NCI-H446 (cell line): Measurements from ENCODE around the gene TMEM14A.
"Not testable (repeated sequence)": the region's sequence is repeated elsewhere in the genome, so short reads cannot be mapped to it uniquely, and the experiment has no call there.

ENCODE experiments used
- DNase-seq, 2 experiments: peaks; one replicate each; lab custom pipeline; 2025; lab: John Stamatoyannopoulos, UW

TMEM14A gene

GRCh38 chr6:52670502-52671409 lies at the start of gene TMEM14A:
TMEM14A (plus strand) TSS chr6:52671113; CDS start chr6:52677103, 5,990 bp downstream.
- peak; percentile 80 to 93 for DNase-seq

- no peak for DNase-seq
These were observed 49.3 kb upstream of the TMEM14A start for GRCh38 chr6:52621631-52622030.

- no peak for DNase-seq
These were observed 48.1 kb upstream of the TMEM14A start for GRCh38 chr6:52622810-52623209.

GRCh38 chr6:52632011-52632410 lies 38.9 kb upstream of the TMEM14A start:
- DNase-seq: no peak

GRCh38 chr6:52634211-52634610 lies 36.7 kb upstream of the TMEM14A start:
- DNase-seq: no peak

GRCh38 chr6:52635049-52635577 lies 35.8 kb upstream of the TMEM14A start:
- DNase-seq: no peak

- DNase-seq: no peak
These were observed 34.1 kb upstream of the TMEM14A start for GRCh38 chr6:52636830-52637229.

- DNase-seq: no peak
These were observed 31.4 kb upstream of the TMEM14A start for GRCh38 chr6:52639493-52639892.

GRCh38 chr6:52640170-52640569 lies 30.7 kb upstream of the TMEM14A start:
- DNase-seq: no peak

- DNase-seq: no peak
These were observed 30.0 kb upstream of the TMEM14A start for GRCh38 chr6:52640916-52641315.

- no peak for DNase-seq
These were observed 29.5 kb upstream of the TMEM14A start for GRCh38 chr6:52641388-52641787.

- DNase-seq: no peak
These were observed 29.1 kb upstream of the TMEM14A start for GRCh38 chr6:52641826-52642225.

- no peak for DNase-seq
These were observed 28.5 kb upstream of the TMEM14A start for GRCh38 chr6:52642368-52642767.

GRCh38 chr6:52643158-52643557 lies 27.8 kb upstream of the TMEM14A start:
- DNase-seq: no peak

- DNase-seq: no peak
These were observed 26.7 kb upstream of the TMEM14A start for GRCh38 chr6:52644253-52644652.

- no peak for DNase-seq
These were observed 24.9 kb upstream of the TMEM14A start for GRCh38 chr6:52645976-52646375.

- DNase-seq: no peak
These were observed 23.7 kb upstream of the TMEM14A start for GRCh38 chr6:52647199-52647598.

- DNase-seq: no peak
These were observed 21.3 kb upstream of the TMEM14A start for GRCh38 chr6:52649536-52650160.

- no peak for DNase-seq
These were observed 20.0 kb upstream of the TMEM14A start for GRCh38 chr6:52650941-52651340.

GRCh38 chr6:52653151-52653550 lies 17.8 kb upstream of the TMEM14A start:
- DNase-seq: no peak

GRCh38 chr6:52654007-52654406 lies 16.9 kb upstream of the TMEM14A start:
- no peak for DNase-seq

GRCh38 chr6:52654592-52654991 lies 16.3 kb upstream of the TMEM14A start:
- no peak for DNase-seq

GRCh38 chr6:52655941-52656340 lies 15.0 kb upstream of the TMEM14A start:
- DNase-seq: not testable (repeated sequence)
